Activated CD4-positive, alpha-beta T cell treated with anti-CD3 and anti-CD28 coated beads for 48 hours (primary cell): ENCODE data around the gene CCSAP.

Experiments
- DNase-seq: peaks from one replicate; pipeline ENCODE4 v3.0.0-alpha.2; 2020

The CCSAP gene

DNA sequence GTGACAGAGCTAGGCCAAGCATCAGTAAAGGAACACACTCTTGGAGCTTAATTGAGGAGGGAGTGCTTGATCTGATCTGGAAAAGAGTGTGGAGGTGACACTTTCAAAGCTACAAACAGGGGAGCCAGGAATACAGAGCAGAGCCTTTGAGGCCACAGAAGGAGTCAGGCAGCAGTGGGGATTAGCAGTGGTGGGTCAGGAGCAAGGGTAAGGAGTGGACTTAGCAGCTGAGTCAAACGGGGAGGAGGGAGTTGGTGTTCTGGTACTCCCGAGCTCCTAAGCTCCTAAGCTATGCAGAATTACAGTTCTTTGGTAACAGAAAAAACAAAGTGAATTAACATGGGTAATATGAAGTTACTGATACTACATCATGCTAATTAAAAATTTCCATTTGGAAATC lies 57.4 kb downstream of the CCSAP start:
- DNase-seq, result no peak

DNA sequence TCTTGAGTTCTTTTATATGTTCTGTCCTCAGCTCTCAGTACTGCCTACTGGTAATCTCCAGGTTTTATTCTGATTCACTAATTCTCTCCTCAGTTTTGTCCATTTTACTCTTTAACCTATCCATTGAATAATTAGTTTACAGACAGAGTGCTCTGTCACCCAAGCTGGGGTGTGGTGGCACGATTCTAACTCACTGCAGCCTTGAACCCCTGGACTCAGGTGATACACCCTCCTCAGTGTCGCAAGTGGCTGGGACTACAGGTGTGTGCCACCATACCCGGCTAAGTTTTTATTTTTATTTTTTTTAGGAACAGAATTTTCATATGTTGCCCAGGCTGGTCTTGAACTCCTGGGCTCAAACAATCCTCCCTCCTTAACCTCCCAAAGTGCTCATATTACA lies 58.0 kb downstream of the CCSAP start:
- DNase-seq, result no peak

DNA sequence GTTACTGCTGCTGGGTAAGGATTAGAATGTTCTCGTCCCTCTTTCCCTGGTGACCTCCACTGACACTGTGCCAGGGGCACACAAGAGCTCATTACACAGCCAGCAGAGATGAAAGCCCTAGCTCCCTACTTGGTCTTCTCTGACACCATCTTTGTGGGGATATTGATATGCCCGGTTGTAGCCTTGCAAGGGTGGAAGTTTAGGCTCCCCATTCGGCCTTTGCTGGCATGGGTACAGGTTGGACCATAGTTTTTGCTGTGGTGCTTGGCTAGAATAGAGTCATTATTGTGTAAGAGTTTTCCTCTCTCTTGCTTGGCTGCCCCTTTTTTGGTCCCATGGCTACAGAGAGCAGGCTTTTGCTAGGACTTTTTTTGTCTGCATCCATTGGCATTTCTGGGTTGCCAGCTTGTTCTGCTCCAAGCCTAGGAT lies 59.6 kb downstream of the CCSAP start:
- no peak for DNase-seq

DNA sequence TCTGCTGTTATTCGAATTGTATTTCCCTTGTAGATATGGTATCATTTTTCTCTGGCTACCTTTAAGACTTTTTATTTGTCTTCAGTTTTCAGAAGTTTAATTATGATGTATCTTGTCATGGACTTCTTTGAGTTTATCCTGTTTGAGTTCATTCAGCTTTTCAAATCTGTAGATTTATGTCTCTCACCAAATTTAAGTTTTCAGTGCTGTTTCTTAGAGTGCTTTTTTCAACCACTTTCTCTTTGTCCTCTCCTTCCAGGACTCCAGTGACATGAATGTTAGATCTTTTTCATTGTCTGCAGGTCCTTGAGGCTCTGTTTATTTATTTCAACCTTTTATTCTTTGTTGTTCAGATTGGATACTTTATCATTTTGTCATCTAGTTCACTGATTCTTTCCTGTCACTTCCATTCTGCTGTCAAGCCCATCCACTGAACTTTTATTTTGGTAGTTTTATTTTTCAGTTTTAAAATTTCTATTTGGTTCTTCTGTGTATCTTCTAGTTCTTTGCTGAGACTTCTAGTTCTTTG lies 60.5 kb downstream of the CCSAP start:
- DNase-seq, result no peak

DNA sequence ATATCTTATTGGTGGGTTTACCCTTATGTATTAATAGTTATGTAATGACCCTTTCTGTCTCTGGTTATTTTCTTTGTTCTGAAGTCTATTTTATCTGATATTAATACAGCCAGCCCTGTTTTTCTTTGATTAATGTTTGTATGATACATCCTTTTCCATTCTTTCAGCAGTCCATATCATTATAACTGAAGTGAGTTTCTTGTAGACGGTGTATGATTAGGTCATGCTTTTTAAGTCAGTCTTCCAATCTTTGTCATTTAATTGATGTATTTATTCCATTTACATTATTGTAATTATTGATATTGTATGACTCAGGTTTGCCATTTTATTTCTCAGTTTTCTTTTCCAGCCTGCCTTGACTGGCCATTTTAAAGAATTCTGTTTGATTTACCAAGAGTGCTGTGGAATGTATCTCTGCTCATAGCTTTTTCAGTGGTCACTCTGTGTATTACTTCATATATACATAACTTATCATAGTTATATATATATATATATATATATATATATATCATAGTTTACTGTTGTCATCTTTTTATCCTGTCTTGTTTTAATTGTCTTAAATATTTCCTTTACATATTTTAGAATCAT lies 61.4 kb downstream of the CCSAP start:
- no peak for DNase-seq

DNA sequence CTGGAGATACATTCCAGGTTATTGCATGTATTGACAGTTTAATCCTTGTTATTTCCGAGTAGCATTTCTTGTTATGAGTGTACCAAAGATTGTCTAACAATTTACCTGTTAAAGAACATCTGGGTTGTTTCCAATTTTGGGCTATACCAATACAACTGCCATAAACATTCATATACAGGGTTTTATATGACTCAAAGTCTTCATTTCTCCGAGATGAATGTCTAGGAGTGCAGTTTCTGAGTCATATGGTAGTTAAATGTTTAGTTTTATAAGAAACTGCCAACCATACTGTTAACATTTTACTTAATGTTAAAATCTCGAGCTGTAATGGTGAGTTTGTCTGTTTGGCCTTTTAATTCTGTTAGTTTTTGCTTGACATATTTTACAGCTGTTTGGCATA lies 61.9 kb downstream of the CCSAP start:
- no peak for DNase-seq

DNA sequence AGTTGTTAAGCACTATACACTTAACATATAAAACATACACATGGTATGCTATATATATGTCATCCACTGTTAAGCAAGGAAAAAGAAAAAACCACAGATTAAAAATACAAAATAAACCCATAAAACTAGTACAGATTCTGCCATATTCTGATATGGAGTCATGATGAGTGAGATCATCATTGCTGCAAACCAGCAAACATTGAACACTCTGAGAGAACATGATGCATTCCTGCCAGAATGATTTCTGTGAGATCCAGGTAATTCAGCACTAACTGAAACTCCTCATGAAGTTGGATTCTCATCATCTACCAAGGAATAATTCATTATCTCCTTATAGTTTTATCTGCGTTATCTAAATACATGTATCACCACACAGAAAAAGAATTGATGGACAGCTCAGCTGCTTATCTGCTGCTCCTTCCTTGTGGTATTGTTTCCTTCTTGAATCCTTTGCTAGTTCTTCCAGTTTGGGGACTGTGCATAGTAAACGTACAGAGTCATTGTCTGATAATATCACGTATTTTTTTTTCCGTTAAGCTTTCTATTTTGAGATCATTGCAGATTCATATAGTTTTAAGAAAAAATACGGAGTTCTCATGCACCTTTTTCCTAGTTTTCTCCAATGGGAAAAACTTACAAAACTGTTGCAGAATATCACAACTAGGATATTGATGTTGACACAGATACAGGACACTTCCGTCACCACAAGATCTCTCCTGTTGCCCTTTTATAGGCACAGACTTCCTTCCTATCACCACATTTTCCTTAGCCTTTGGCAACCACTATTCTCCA lies 62.6 kb downstream of the CCSAP start:
- no peak for DNase-seq

DNA sequence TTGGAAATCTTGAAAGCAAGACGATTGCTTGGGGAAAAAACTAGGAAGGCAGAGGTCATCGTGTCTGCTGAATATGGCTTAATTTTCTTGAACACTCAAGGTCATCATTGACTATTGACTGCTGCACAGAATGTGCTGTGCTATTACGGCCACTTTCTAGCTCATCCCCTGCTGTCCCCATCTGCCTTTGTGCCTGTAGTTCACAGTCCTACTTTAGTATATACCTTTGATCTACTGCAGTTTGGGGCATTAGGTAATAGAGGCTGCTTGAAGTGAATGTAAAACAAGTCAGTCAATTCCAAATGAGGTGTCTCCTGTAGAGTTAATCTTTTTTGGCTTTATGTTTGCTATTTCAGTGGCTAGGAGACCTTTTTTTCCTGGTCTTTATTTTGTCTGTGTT lies 63.6 kb downstream of the CCSAP start:
- DNase-seq, result no peak

DNA sequence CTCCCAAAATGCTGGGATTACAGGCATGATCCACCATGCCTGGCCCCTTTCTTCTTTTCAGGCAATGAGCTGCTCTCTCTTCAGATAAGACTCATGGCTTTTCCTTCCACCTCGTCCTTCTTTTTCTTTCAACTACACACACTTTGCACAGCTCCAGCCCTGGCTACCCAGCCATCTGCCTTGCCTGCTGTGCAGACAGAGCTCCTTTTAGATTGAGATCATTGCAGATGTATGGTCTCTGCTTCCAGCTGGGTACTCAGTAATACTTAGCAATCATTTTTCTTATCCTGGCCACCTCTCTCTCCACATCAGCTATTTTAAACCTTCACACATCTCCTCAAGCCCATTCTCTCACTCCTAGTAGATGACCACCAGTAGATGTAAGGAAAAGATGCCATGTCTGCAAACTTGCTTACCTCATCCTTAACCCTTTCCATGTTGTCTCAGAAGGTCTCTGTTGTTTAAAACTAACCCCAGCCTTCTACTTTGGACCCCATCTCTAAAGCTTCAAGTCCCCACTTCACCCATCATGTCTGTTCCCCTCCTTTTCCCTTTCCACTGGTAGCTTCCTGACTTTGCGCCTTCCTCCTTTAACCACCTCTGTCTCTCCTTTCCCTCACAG lies 64.6 kb downstream of the CCSAP start:
- no peak for DNase-seq

DNA sequence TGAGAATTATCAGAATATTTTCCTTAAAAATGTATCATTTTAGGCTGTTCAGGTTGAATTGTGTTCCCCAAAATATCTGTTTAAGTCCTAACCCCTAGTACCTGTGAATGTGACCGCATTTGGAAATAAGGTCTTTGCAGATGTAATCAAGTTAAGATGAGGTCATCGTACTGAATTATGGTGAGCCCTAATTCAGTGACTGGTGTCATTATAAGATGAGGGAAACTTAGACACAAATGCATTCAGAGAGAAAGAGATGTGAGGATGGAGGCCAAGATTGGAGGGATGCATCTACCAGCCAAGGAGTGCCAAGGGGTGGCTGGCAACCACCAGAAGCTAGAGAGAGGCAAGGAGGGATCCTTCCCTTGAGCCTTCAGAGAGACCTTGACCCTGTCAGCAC lies 67.8 kb downstream of the CCSAP start:
- no peak for DNase-seq

DNA sequence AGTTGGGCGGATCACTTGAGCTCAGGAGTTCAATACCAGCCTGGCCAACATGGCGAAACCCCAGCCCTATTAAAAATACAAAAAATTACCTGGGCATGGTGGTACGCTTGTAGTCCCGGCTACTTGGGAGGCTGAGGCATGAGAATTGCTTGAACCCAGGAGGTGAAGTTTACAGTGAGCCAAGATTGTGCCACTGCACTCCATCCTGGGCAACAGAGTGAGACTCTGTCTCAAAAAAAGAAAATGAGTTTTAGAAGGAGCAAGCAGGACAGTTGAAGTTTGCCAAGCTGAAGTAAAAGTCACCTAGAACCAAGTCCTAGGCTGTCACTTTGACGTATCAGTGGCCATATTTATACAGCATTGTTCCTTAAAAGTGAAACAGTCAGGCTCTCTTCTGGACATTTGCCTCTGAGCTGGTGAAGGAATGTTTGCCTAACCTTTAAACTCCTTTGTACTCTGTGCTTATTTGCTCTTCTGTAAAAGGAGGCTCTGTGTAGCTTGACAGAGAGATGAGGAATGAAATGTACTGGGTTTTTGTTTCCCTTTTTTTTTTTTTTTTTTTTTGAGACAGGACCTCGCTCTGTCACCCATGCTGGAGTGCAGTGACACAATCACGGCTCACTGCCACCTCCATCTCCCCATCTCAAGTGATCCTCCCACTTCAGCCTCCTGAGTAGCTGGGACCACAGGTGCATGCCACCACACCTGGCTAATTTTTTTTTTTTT lies 69.2 kb downstream of the CCSAP start:
- no peak for DNase-seq

DNA sequence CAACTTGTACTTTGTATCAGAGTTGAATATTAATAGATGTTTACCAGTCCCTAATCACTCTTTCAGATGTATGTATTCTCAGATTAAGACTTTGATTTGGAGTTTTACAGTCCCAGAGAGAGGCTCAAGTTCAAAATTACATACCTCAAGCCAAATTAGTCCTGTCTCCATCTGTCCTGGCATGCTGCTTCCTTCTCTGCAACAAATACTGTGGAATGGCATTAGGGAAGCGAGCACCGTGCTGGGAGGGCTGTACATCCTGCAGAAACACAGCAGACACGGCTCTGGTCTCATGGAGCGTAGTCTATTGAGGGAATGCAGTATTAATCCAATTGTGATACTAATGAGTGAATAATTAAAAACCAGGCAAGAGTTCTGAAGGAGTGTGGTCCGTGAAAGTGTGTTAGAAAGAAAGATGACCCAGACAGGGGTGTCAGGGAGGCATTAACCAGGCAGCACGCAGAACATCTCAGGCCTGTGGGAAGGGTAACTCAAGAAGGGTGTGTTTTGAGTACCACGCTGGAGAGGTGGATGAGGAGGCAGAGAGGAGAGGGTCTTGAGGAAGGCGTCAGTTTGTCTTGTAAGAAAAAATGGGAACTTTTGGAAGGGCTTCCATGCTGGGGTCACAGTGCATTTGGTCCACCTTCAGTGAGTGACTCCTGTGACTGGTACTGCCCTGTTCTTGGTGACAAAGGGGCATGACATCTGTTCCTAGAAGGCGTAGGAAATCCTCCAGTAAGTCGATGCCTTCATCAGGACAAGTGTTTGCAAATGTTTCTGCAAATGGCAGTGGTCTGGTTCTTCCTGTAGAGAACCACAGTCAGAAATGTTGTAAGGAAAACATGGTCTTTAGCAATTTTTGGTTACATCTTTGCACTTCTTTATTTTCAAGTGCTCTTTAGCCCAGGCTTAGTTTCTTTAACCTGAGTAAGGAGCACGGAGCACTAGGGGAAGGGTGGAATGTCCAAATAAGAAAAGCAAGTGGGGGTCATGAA lies 70.4 kb downstream of the CCSAP start:
- no peak for DNase-seq

DNA sequence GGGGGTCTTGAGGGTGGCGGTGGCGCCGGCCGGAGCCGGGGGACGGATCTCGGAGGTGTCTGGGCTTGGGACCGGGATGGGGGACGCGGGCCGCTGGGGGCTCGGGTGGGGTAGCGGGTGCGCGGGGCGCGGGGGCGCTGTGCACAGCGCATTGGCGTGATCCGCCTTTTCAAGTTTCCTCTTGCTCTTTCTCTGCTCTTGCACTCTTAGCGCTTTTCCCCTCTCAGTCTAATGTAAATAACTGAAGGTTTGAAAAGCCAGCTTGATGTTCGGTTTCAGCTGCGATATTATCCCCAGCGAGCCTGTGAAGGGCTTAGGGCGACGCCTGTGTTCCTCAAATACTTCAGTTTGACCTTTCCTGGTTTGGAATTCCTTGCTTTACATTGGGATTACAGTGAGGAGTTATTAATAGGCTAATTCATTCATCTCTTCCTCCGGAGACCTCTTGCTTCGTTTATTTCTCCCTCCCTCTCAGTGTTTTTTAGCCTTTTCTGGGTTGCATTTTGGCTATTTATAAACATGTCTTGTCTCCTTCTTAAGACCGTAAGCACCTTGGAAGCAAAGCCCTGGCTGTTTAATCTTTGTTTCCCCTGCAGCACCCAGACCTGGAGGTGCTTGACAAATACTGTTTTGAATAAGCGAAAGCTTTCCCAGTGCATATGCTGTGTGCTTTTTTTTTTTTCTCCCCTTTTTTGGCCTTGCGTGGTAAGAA lies 71.2 kb downstream of the CCSAP start:
- DNase-seq, result peak; percentile 48
